CD4-positive, alpha-beta T cell (primary cell): ENCODE data around the gene AGPAT3. TPM values are rescaled to one million over a fixed set of nuclear protein-coding genes. Genes with fewer than 3 reads are reported as not detected.

Experiments
- ATAC-seq: fragments of 200-7000 bp; cut with Tn5 transposase; one replicate; pipeline ENCODE4 v1.10.0; 2022; ENCODE audit warnings: mild to moderate bottlenecking; ENCODE audit not compliant: poor library complexity
- CTCF ChIA-PET: fragments of 350-600 bp; sonication (Branson Sonifier 250); formaldehyde crosslinking; loops from one replicate; lab custom pipeline; 2021; ENCODE audit warnings: antibody characterized with exemption, inconsistent platforms; lab: Charles Lee
- POLR2A ChIA-PET: fragments of 350-600 bp; sonication (Branson Sonifier 250); formaldehyde crosslinking; loops from one replicate; lab custom pipeline; 2021; ENCODE audit warnings: antibody characterized with exemption, inconsistent platforms; lab: Charles Lee
- DNase-seq, 14 experiments: peaks; one replicate each; pipeline ENCODE4 v3.0.0-alpha.2; 2013 to 2020; ENCODE audit warnings: mixed read lengths in 2 of 14
- H3K27ac ChIP-seq, 2 donors: one replicate each; pipeline versions ENCODE4 v1.5.1 to v1.7.0; 2013; ENCODE audit warnings: low read length in 2 of 2, low read depth in 1 of 2, mild to moderate bottlenecking in 1 of 2
- H3K27me3 ChIP-seq, 2 experiments: 1 replicate in 1 of 2; 2 replicates in 1 of 2; pipeline versions ENCODE4 v1.6.1 to v1.7.0; 2013; ENCODE audit warnings: low read length in 2 of 2, control low read depth in 1 of 2, mild to moderate bottlenecking in 1 of 2, moderate library complexity in 1 of 2; ENCODE audit not compliant: insufficient read depth in 2 of 2, control insufficient read depth in 1 of 2
- H3K36me3 ChIP-seq: one replicate; pipeline ENCODE4 v1.6.1; 2013; ENCODE audit warnings: low read length, control low read depth; ENCODE audit not compliant: insufficient read depth
- H3K4me1 ChIP-seq: one replicate; pipeline ENCODE4 v1.6.1; 2013; ENCODE audit warnings: low read length, control low read depth; ENCODE audit not compliant: insufficient read depth
- H3K4me3 ChIP-seq: one replicate; pipeline ENCODE4 v1.5.1; 2013; ENCODE audit warnings: mild to moderate bottlenecking, low read length, moderate library complexity
- H3K9me3 ChIP-seq, 2 experiments: 1 replicate in 1 of 2; 2 replicates in 1 of 2; pipeline versions ENCODE4 v1.6.1 to v1.7.0; 2013; ENCODE audit warnings: low read length in 2 of 2, mild to moderate bottlenecking in 2 of 2, control low read depth in 1 of 2, moderate library complexity in 1 of 2; ENCODE audit not compliant: control insufficient read depth in 1 of 2, insufficient read depth in 1 of 2
- H3K27ac Mint-ChIP-seq: one replicate; pipeline ENCODE4 v1.8.0; 2020; ENCODE audit warnings: mixed read lengths
- H3K27me3 Mint-ChIP-seq: one replicate; pipeline ENCODE4 v1.8.0; 2021; ENCODE audit warnings: mixed read lengths
- H3K36me3 Mint-ChIP-seq: one replicate; pipeline ENCODE4 v1.8.0; 2021; ENCODE audit warnings: low read depth, mixed read lengths
- H3K4me1 Mint-ChIP-seq: one replicate; pipeline ENCODE4 v1.8.0; 2021; ENCODE audit warnings: low read depth, mixed read lengths
- H3K4me3 Mint-ChIP-seq: one replicate; pipeline ENCODE4 v1.8.0; 2020; ENCODE audit warnings: mild to moderate bottlenecking, mixed read lengths
- H3K9me3 Mint-ChIP-seq: one replicate; pipeline ENCODE4 v1.8.0; 2020; ENCODE audit warnings: mixed read lengths
- intact Hi-C, 2 experiments: fragments of 100-400 bp; cut with DNase I in 1 of 2; cut with micrococcal nuclease in 1 of 2; formaldehyde crosslinking; loops; one replicate each; pipeline versions ENCODE4 v1.15.1 to v1.9.0; 2023 to 2025; cut with DNase I, micrococcal nuclease
- total RNA-seq, 174 experiments: library from RNA in 2 of 174; stranded (reverse) in 2 of 174; gene quantifications; one replicate each; pipeline ENCODE4 v1.2.3 and lab custom pipeline; 2021 to 2026
- TF ChIP-seq, protein P1 (sequence below): fragments of 200-600 bp; IDR thresholded peaks from one replicate; pipeline ENCODE4 v1.8.0; 2022; ENCODE audit warnings: antibody characterized with exemption, mild to moderate bottlenecking

The AGPAT3 gene
- total RNA-seq, 2 experiments from 2014 or later = 40.8 to 43.4 TPM

DNA sequence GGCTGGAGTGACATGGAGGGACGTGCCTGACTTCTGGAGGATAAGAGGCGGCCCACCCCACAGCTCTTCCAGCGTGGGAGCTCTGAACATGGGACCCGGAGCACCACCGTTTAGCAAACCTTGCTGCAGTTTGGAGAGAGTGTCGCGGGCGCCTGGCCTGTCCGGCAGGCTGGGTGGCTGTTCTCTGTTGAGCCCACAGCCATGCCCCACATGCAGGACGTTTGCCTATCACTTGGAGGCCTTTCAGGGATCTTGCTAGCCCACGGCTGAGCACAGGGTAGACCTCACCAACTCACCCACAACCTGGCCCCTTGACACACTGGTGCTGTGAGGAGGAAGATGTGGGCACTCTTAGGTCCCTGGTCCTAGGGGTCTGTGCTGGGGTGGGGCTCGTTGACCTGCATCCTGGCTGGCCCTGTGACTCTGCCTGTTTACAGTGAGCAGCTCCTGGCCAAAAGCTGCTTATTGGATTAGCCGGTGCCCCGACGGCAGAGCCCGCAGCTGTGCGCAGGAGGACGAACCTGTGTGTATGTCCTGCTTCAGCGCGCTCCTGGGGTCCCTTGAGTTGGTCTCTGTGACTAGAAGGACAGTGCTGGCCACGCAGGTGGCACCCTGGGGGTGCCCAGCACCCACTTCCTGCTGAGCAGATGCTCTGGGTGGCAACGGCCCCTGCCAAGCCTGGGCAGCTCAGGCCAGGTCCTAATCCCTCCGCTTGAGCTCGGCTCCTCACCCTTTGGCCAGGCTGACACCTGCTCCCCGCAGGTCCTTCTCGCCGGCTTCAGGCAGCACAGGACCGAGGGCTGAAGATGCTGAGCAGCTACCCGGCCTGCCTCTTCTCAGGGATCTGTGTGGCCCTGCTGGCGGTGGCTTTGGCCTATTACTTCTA, 74.7 kb downstream of the AGPAT3 start:
- peaks cover 36% of the 10 kb centered on the region for H3K36me3 ChIP-seq
- intact Hi-C loops = loop anchor here (1.0 kb wide), 3 partner anchors 36 to 129 kb away; no protein-coding TSS in a partner anchor
- no peak overlapping the region for H3K4me3 ChIP-seq
- H3K4me1 ChIP-seq = peaks cover 20% of the 10 kb centered on the region
- peak overlapping the region; percentile 82 for H3K27ac Mint-ChIP-seq
- no peaks in the 10 kb centered on the region for H3K27me3 ChIP-seq
- H3K36me3 Mint-ChIP-seq = peaks cover 22% of the 10 kb centered on the region
- ChIA-PET POLR2A (interaction anchor here (1.0 to 1.8 kb wide), 3 partner anchors 18 to 129 kb away, joined by 3 to 7 read pairs (median 3); no protein-coding TSS in a partner anchor), CTCF (interaction anchor here (0.7 to 2.5 kb wide), 6 partner anchors 12 to 129 kb away, joined by 3 to 13 read pairs (median 4); no protein-coding TSS in a partner anchor)
- TF ChIP-seq, protein P1, sequence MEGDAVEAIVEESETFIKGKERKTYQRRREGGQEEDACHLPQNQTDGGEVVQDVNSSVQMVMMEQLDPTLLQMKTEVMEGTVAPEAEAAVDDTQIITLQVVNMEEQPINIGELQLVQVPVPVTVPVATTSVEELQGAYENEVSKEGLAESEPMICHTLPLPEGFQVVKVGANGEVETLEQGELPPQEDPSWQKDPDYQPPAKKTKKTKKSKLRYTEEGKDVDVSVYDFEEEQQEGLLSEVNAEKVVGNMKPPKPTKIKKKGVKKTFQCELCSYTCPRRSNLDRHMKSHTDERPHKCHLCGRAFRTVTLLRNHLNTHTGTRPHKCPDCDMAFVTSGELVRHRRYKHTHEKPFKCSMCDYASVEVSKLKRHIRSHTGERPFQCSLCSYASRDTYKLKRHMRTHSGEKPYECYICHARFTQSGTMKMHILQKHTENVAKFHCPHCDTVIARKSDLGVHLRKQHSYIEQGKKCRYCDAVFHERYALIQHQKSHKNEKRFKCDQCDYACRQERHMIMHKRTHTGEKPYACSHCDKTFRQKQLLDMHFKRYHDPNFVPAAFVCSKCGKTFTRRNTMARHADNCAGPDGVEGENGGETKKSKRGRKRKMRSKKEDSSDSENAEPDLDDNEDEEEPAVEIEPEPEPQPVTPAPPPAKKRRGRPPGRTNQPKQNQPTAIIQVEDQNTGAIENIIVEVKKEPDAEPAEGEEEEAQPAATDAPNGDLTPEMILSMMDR = no peak
- peak overlapping the region; percentile 88 for H3K4me3 Mint-ChIP-seq
- H3K27me3 Mint-ChIP-seq = no peaks in the 10 kb centered on the region
- H3K27ac ChIP-seq = no peak overlapping the region
- H3K9me3 Mint-ChIP-seq = no peaks in the 10 kb centered on the region
- no peak for ATAC-seq
- H3K9me3 ChIP-seq = peaks cover 0 to 16% of the 10 kb centered on the region in 2 experiments
- DNase-seq = no peak
- peaks cover 19% of the 10 kb centered on the region for H3K4me1 Mint-ChIP-seq

DNA sequence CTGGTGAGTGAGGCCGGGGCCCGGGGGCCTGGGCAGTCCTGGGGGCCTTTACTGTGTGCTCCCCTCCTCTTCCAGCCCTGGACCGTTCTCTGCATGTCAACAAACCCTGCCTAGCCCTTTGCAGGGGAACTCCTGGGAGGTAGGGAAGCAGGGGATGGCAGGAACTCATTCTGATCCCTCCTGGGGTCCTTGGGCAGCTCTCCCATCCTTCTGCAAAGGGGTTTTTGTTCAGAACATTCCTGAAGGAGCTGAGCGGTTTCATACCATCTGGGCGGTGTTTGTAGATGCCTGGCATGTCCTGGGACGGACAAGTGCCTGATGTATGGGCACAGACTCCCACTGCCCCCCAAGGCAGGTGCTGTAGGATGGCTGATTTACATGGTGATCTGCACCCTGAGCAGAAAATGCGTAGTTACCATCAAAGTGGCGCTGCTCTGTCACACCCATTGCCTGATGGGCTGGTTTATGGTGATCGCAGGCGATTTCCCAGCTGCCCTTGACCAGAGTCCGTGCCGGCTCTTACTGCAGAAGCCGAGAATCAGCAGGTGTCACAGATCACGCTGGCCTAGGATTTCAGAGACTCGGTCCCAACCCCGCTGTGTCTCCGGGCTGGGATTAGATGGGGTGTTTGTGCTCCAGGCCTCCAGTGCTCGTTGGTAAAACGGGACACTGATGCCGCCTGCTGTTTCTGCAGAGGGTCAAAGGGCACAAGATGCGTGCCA, 75.5 kb downstream of the AGPAT3 start:
- ATAC-seq (no peak), DNase-seq (no peak)
- no peak overlapping the region for H3K4me3 ChIP-seq
- H3K9me3 ChIP-seq = peaks cover 0 to 16% of the 10 kb centered on the region in 2 experiments
- Mint-ChIP-seq H3K4me1 (peaks cover 19% of the 10 kb centered on the region), H3K27me3 (no peaks in the 10 kb centered on the region), H3K27ac (no peak overlapping the region), H3K36me3 (peaks cover 22% of the 10 kb centered on the region), H3K4me3 (no peak overlapping the region), H3K9me3 (no peaks in the 10 kb centered on the region)
- H3K4me1 ChIP-seq = peaks cover 20% of the 10 kb centered on the region
- POLR2A ChIA-PET = no interaction called here
- H3K36me3 ChIP-seq = peaks cover 36% of the 10 kb centered on the region
- no peak overlapping the region for H3K27ac ChIP-seq
- CTCF ChIA-PET = interaction anchor here (1.7 to 2.5 kb wide), 2 partner anchors 35 to 130 kb away, joined by 5 to 13 read pairs; no protein-coding TSS in a partner anchor
- TF ChIP-seq, protein P1 = no peak
- intact Hi-C loops = no loop called here
- no peaks in the 10 kb centered on the region for H3K27me3 ChIP-seq

DNA sequence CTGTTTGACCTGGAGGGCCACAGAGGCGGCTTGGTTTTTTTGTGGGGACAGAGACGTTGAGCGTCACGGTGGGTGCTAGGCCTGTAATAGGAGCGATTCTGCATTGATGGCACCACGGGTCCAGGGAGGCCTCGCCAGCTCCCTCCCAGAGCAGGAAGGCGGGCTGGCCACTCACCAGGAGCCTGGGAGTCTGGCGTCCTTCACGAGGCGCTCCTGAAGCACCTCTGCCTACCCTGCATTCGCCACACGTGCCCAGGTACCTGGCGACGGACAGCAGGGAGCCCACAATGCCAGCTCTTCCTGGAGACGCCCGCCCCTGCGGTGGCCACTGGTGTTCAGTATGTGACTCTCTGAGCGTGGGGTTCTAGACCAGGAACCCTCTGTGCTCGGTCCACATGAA, 77.2 kb downstream of the AGPAT3 start:
- H3K4me1 Mint-ChIP-seq = peaks cover 19% of the 10 kb centered on the region
- no peak for DNase-seq
- no peak overlapping the region for H3K4me3 Mint-ChIP-seq
- Histone ChIP-seq H3K27ac (no peak overlapping the region), H3K4me3 (no peak overlapping the region), H3K4me1 (peaks cover 20% of the 10 kb centered on the region), H3K9me3 (peaks cover 0 to 7% of the 10 kb centered on the region in 2 experiments), H3K36me3 (peaks cover 31% of the 10 kb centered on the region), H3K27me3 (no peaks in the 10 kb centered on the region)
- intact Hi-C loops = no loop called here
- no peaks in the 10 kb centered on the region for H3K27me3 Mint-ChIP-seq
- TF ChIP-seq, protein P1 = no peak
- POLR2A ChIA-PET = no interaction called here
- no peak for ATAC-seq
- H3K27ac Mint-ChIP-seq = no peak overlapping the region
- no peaks in the 10 kb centered on the region for H3K9me3 Mint-ChIP-seq
- H3K36me3 Mint-ChIP-seq = peaks cover 25% of the 10 kb centered on the region
- CTCF ChIA-PET = interaction anchor here (1.7 kb wide), 1 partner anchor 33 kb away, joined by 5 read pairs; no protein-coding TSS in a partner anchor
